Vagina (tissue), 2 donors: ENCODE results near the gene ADARB2. TPM values are rescaled to one million over a fixed set of nuclear protein-coding genes. Genes with fewer than 3 reads are reported as not detected.

Experiments used
- DNase-seq, 2 donors: peaks; one replicate each; pipeline ENCODE4 v3.0.0-alpha.2; 2017; ENCODE audit errors: extremely low spot score in 2 of 2
- H3K27ac ChIP-seq: fragments of 200-600 bp; sonication (generic); one replicate; pipeline ENCODE4 v1.5.1; 2019
- H3K27me3 ChIP-seq: fragments of 200-600 bp; sonication (generic); one replicate; pipeline ENCODE4 v1.5.1; 2019
- H3K36me3 ChIP-seq, 2 donors: fragments of 200-600 bp; sonication (generic); one replicate each; pipeline ENCODE4 v1.5.1; 2017 to 2019
- H3K4me1 ChIP-seq: fragments of 200-600 bp; sonication (generic); one replicate; pipeline ENCODE4 v1.5.1; 2019
- H3K4me3 ChIP-seq, 2 donors: fragments of 200-600 bp; sonication (generic); 1 replicate in 1 of 2; 2 replicates in 1 of 2; pipeline ENCODE4 v1.5.1; 2016 to 2019
- H3K9me3 ChIP-seq: fragments of 200-600 bp; sonication (generic); one replicate; pipeline ENCODE4 v1.5.1; 2019
- CTCF ChIP-seq, 3 experiments: fragments of 450-650 bp in 2 of 3; fragments of 200-600 bp in 1 of 3; sonication (generic) in 1 of 3; IDR thresholded peaks; one replicate each; pipeline ENCODE4 v1.5.1; 2017 to 2019; ENCODE audit warnings: antibody characterized with exemption in 3 of 3, mild to moderate bottlenecking in 2 of 3, moderate library complexity in 2 of 3
- POLR2A ChIP-seq, 2 donors: fragments of 450-650 bp; IDR thresholded peaks; one replicate each; pipeline ENCODE4 v1.6.1; 2017; ENCODE audit warnings: antibody characterized with exemption in 2 of 2, mild to moderate bottlenecking in 2 of 2, moderate library complexity in 2 of 2
- POLR2AphosphoS5 ChIP-seq, 2 donors: sonication (generic); formaldehyde crosslinking; IDR thresholded peaks; one replicate each; pipeline ENCODE4 v1.9.0; 2017; ENCODE audit warnings: antibody characterized with exemption in 2 of 2, mild to moderate bottlenecking in 2 of 2, low read depth in 1 of 2; ENCODE audit not compliant: insufficient read depth in 1 of 2
- intact Hi-C: fragments of 100-400 bp; cut with DNase I; formaldehyde crosslinking; loops from one replicate; pipeline ENCODE4 v1.15.1; 2023
- total RNA-seq: library from RNA; depleted of rRNA; stranded (reverse); fragments of >200 nt; gene quantifications from one replicate; pipeline ENCODE4 v1.2.3, GENCODE V29; 2016

ADARB2 gene
- total RNA-seq, 1 donor from 2014 or later = 3.4 TPM

- no peak for DNase-seq
- Histone ChIP-seq H3K4me3 (no peak overlapping the region), H3K27me3 (no peaks in the 10 kb centered on the region), H3K27ac (no peak overlapping the region), H3K9me3 (no peaks in the 10 kb centered on the region), H3K36me3 (no peaks in the 10 kb centered on the region), H3K4me1 (no peaks in the 10 kb centered on the region)
- TF ChIP-seq CTCF (IDR thresholded peaks at IDR 0.05) (no peak), POLR2A (IDR thresholded peaks at IDR 0.05) (no peak), POLR2AphosphoS5 (IDR thresholded peaks at IDR 0.05; ENCODE audit: insufficient read depth in 1 of 2, low read depth in 1 of 2) (no peak)
- intact Hi-C loops = no loop called here
These were observed 558.8 kb downstream of the ADARB2 start for GRCh38 chr10:1178506-1178905.

GRCh38 chr10:1177936-1178335 lies 559.4 kb downstream of the ADARB2 start:
- TF ChIP-seq CTCF (IDR thresholded peaks at IDR 0.05) = no peak
- no peak for TF ChIP-seq POLR2AphosphoS5 (IDR thresholded peaks at IDR 0.05; ENCODE audit: insufficient read depth in 1 of 2, low read depth in 1 of 2)
- TF ChIP-seq POLR2A (IDR thresholded peaks at IDR 0.05) = no peak

GRCh38 chr10:1175956-1176565 lies 561.3 kb downstream of the ADARB2 start:
- no peaks in the 10 kb centered on the region for H3K9me3 ChIP-seq
- intact Hi-C loops = no loop called here
- TF ChIP-seq CTCF (IDR thresholded peaks at IDR 0.05) = no peak
- no peak for TF ChIP-seq POLR2AphosphoS5 (IDR thresholded peaks at IDR 0.05; ENCODE audit: insufficient read depth in 1 of 2, low read depth in 1 of 2)
- TF ChIP-seq POLR2A (IDR thresholded peaks at IDR 0.05) = no peak
- no peaks in the 10 kb centered on the region for H3K36me3 ChIP-seq
- H3K27ac ChIP-seq = no peak overlapping the region
- no peaks in the 10 kb centered on the region for H3K4me1 ChIP-seq
- no peaks in the 10 kb centered on the region for H3K27me3 ChIP-seq
- no peak overlapping the region for H3K4me3 ChIP-seq
- no peak for DNase-seq

More at GRCh38 chr10:1177936-1178335, 559.4 kb downstream of the ADARB2 start:
- Histone ChIP-seq H3K27me3 (no peaks in the 10 kb centered on the region), H3K36me3 (no peaks in the 10 kb centered on the region), H3K4me3 (no peak overlapping the region), H3K4me1 (no peaks in the 10 kb centered on the region), H3K27ac (no peak overlapping the region), H3K9me3 (no peaks in the 10 kb centered on the region)
- no peak for DNase-seq
- intact Hi-C loops = no loop called here

GRCh38 chr10:1174022-1174421 lies 563.3 kb downstream of the ADARB2 start:
- no peak for DNase-seq
- TF ChIP-seq CTCF (IDR thresholded peaks at IDR 0.05) (no peak), POLR2A (IDR thresholded peaks at IDR 0.05) (no peak), POLR2AphosphoS5 (IDR thresholded peaks at IDR 0.05; ENCODE audit: insufficient read depth in 1 of 2, low read depth in 1 of 2) (no peak)
- intact Hi-C loops = no loop called here
- H3K4me3 ChIP-seq = no peak overlapping the region
- H3K36me3 ChIP-seq = no peaks in the 10 kb centered on the region
- no peaks in the 10 kb centered on the region for H3K27me3 ChIP-seq
- no peak overlapping the region for H3K27ac ChIP-seq
- no peaks in the 10 kb centered on the region for H3K9me3 ChIP-seq
- no peaks in the 10 kb centered on the region for H3K4me1 ChIP-seq

- Histone ChIP-seq H3K4me3 (no peak overlapping the region), H3K27me3 (no peaks in the 10 kb centered on the region), H3K9me3 (no peaks in the 10 kb centered on the region), H3K27ac (no peak overlapping the region), H3K36me3 (no peaks in the 10 kb centered on the region), H3K4me1 (no peaks in the 10 kb centered on the region)
- intact Hi-C loops = no loop called here
- DNase-seq = no peak
- TF ChIP-seq POLR2AphosphoS5 (IDR thresholded peaks at IDR 0.05; ENCODE audit: insufficient read depth in 1 of 2, low read depth in 1 of 2) (no peak), CTCF (IDR thresholded peaks at IDR 0.05) (no peak), POLR2A (IDR thresholded peaks at IDR 0.05) (no peak)
These were observed 564.2 kb downstream of the ADARB2 start for GRCh38 chr10:1173091-1173490.
